GM19452 (cell line): ENCODE results near the gene GSS.
"Not testable (repeated sequence)": the region's sequence is repeated elsewhere in the genome, so short reads cannot be mapped to it uniquely, and the experiment has no call there.

ENCODE experiments used
- ATAC-seq: cut with Tn5 transposase; IDR thresholded peaks from one replicate; pipeline ENCODE4 v1.9.1; 2021; ENCODE audit not compliant: unreplicated experiment

The GSS gene

GRCh38 chr20:34907616-34908469 lies 47.8 kb downstream of the GSS start:
- ATAC-seq: no peak

GRCh38 chr20:34904202-34904621 lies 51.4 kb downstream of the GSS start:
- ATAC-seq: no peak

- ATAC-seq: not testable (repeated sequence)
Measured at GRCh38 chr20:34898731-34899130, 56.9 kb downstream of the GSS start.

- not testable (repeated sequence) for ATAC-seq
Measured at GRCh38 chr20:34898129-34898528, 57.5 kb downstream of the GSS start.

GRCh38 chr20:34896086-34896621 lies 59.5 kb downstream of the GSS start:
- no peak for ATAC-seq

GRCh38 chr20:34895465-34895864 lies 60.1 kb downstream of the GSS start:
- no peak for ATAC-seq

- no peak for ATAC-seq
Measured at GRCh38 chr20:34894723-34895122, 60.9 kb downstream of the GSS start.

GRCh38 chr20:34892671-34893070 lies 62.9 kb downstream of the GSS start:
- ATAC-seq: no peak

- ATAC-seq: no peak
Measured at GRCh38 chr20:34891166-34892062, 64.2 kb downstream of the GSS start.

- ATAC-seq: no peak
Measured at GRCh38 chr20:34888468-34888867, 67.1 kb downstream of the GSS start.

GRCh38 chr20:34887023-34887422 lies 68.6 kb downstream of the GSS start:
- ATAC-seq: no peak

GRCh38 chr20:34886122-34886521 lies 69.5 kb downstream of the GSS start:
- no peak for ATAC-seq

GRCh38 chr20:34884260-34884659 lies 71.3 kb downstream of the GSS start:
- no peak for ATAC-seq

GRCh38 chr20:34883809-34884208 lies 71.8 kb downstream of the GSS start:
- no peak for ATAC-seq

- ATAC-seq: no peak
Measured at GRCh38 chr20:34883087-34883688, 72.4 kb downstream of the GSS start.

GRCh38 chr20:34881689-34882088 lies 73.9 kb downstream of the GSS start:
- ATAC-seq: no peak

GRCh38 chr20:34880971-34881370 lies 74.6 kb downstream of the GSS start:
- ATAC-seq: not testable (repeated sequence)

- ATAC-seq: no peak
Measured at GRCh38 chr20:34880215-34880850, 75.3 kb downstream of the GSS start.
